Astrocyte (in vitro differentiated cells and primary cell): ENCODE measurements around the gene RAB3A. TPM values are rescaled to one million over a fixed set of nuclear protein-coding genes. Genes with fewer than 3 reads are reported as not detected.

Experiments used
- DNase-seq: peaks from one replicate; pipeline ENCODE4 v3.0.0-alpha.2; 2010; ENCODE audit warnings: low read depth
- FAIRE-seq: peaks from 2 replicates; lab custom pipeline; 2011; peaks lifted over from hg19 to GRCh38; lab: Jason Lieb, UNC
- H2AFZ ChIP-seq: 2 replicates; pipeline ENCODE4 v1.6.0; 2012; ENCODE audit warnings: low read depth, low read length, inconsistent platforms
- H3K27ac ChIP-seq: 2 replicates; pipeline ENCODE4 v1.5.1; 2011; ENCODE audit warnings: low read depth, low read length, inconsistent platforms
- H3K27me3 ChIP-seq: 2 replicates; pipeline ENCODE4 v1.6.0; 2011; ENCODE audit warnings: low read length, inconsistent platforms; ENCODE audit not compliant: insufficient read depth
- H3K36me3 ChIP-seq: 2 replicates; pipeline ENCODE4 v1.5.1; 2011; ENCODE audit warnings: low read length, inconsistent platforms; ENCODE audit not compliant: insufficient read depth
- H3K4me1 ChIP-seq: 2 replicates; pipeline ENCODE4 v1.5.1; 2011; ENCODE audit warnings: low read length, inconsistent platforms; ENCODE audit not compliant: insufficient read depth
- H3K4me2 ChIP-seq: 2 replicates; pipeline ENCODE4 v1.6.0; 2012; ENCODE audit warnings: low read length, inconsistent platforms
- H3K4me3 ChIP-seq: 2 replicates; pipeline ENCODE4 v1.5.1; 2011; ENCODE audit warnings: low read depth, mild to moderate bottlenecking, low read length, inconsistent platforms; ENCODE audit not compliant: insufficient read depth
- H3K79me2 ChIP-seq: 2 replicates; pipeline ENCODE4 v1.6.0; 2012; ENCODE audit warnings: mild to moderate bottlenecking, low read length, inconsistent platforms; ENCODE audit not compliant: insufficient read depth
- H3K9ac ChIP-seq: 2 replicates; pipeline ENCODE4 v1.6.0; 2012; ENCODE audit warnings: mild to moderate bottlenecking, low read length, inconsistent platforms
- H3K9me3 ChIP-seq: 2 replicates; pipeline ENCODE4 v1.5.1; 2012; ENCODE audit warnings: low read depth, mild to moderate bottlenecking, low read length, inconsistent platforms; ENCODE audit not compliant: insufficient read depth
- H4K20me1 ChIP-seq: 2 replicates; pipeline ENCODE4 v1.6.0; 2012; ENCODE audit warnings: low read length, inconsistent platforms; ENCODE audit not compliant: insufficient read depth
- H3K27ac Mint-ChIP-seq: one replicate; pipeline ENCODE4 v1.8.0; 2021; ENCODE audit warnings: mild to moderate bottlenecking, mixed read lengths; ENCODE audit not compliant: unreplicated experiment
- H3K27me3 Mint-ChIP-seq: one replicate; pipeline ENCODE4 v1.8.0; 2021; ENCODE audit warnings: low read depth, mixed read lengths; ENCODE audit not compliant: unreplicated experiment
- H3K36me3 Mint-ChIP-seq: one replicate; pipeline ENCODE4 v1.8.0; 2021; ENCODE audit warnings: low read depth, mixed read lengths; ENCODE audit not compliant: unreplicated experiment
- H3K4me1 Mint-ChIP-seq: one replicate; pipeline ENCODE4 v1.8.0; 2021; ENCODE audit warnings: low read depth, mixed read lengths; ENCODE audit not compliant: unreplicated experiment
- H3K4me3 Mint-ChIP-seq: one replicate; pipeline ENCODE4 v1.8.0; 2021; ENCODE audit warnings: mild to moderate bottlenecking, moderate library complexity, mixed read lengths; ENCODE audit not compliant: unreplicated experiment
- H3K9me3 Mint-ChIP-seq: one replicate; pipeline ENCODE4 v1.8.0; 2021; ENCODE audit warnings: mild to moderate bottlenecking, mixed read lengths; ENCODE audit not compliant: unreplicated experiment
- CTCF ChIP-seq: IDR thresholded peaks from 2 replicates; pipeline ENCODE4 v1.5.1; 2011; ENCODE audit warnings: low read depth, mild to moderate bottlenecking, inconsistent platforms, low read length, moderate library complexity; ENCODE audit not compliant: insufficient read depth
- EZH2 ChIP-seq: IDR thresholded peaks from 2 replicates; pipeline ENCODE4 v1.6.1; 2012; ENCODE audit warnings: mild to moderate bottlenecking, low read length, inconsistent platforms; ENCODE audit not compliant: insufficient read depth
- total RNA-seq: library from RNA; stranded (reverse); gene quantifications from 2 replicates; pipeline ENCODE4 v1.2.1, GENCODE V29; 2021

Gene RAB3A
- total RNA-seq, 1 donor from 2014 or later = 7.5 TPM

DNA sequence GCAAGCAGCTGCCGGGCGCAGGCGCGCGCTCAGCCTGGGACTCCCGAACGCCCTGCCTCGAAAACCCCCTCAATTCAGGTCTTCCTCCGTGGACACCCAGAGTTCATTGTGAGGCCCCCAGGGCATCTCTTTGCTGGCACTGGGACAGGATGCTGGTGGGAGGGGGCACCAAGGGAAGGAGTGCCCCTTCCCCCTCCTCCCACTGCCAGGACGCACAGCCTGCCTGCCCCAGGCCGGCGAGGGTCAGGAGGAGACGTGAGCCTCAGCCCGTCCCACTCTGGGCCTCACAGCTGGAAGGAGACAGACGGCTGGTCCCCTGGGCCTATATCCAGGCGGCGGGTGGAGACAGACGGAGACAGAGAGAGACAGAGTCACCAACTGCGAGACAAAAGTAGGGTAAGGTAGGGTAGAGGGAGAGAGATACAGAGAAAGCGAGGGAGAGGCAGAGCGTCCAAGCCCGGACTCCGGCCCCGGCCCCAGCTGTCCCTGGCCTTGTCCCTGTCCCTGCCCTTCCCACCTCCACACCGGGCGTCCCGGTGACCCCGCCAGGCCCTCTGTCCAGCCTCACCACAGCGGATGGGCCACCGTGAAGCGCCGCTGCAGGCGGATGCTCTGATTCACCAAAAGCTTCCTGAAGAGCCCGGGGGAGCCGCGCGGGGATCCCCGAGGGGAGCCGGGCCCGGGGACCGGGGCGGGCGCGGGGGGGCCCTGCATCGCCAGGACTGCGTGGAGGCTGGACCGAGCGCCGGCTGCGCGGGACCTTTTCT is 22.0 kb upstream of the RAB3A start, which contains the start of gene PDE4C:
Gene PDE4C (minus strand): TSS at position 737 of the 767 bp plus-strand sequence. CDS start 23 bp downstream, at position 714.
- Histone ChIP-seq H3K4me1 (peaks cover 9% of the 10 kb centered on the region), H3K9me3 (no peaks in the 10 kb centered on the region), H3K27me3 (peaks cover 21% of the 10 kb centered on the region), H3K4me3 (no peak within 1 kb of the TSS), H3K79me2 (no peaks in the 10 kb centered on the region), H3K4me2 (peak within 1 kb of the TSS; percentile 81), H4K20me1 (no peaks in the 10 kb centered on the region), H3K36me3 (no peaks in the 10 kb centered on the region), H3K9ac (peak within 1 kb of the TSS; percentile 72), H3K27ac (no peak within 1 kb of the TSS), H2AFZ (peak within 1 kb of the TSS; percentile 76)
- FAIRE-seq (no peak), DNase-seq (no peak)
- no peaks in the 10 kb centered on the region for H3K4me1 Mint-ChIP-seq
- no peak within 1 kb of the TSS for H3K4me3 Mint-ChIP-seq
- peak within 1 kb of the TSS; percentile 47 for H3K27ac Mint-ChIP-seq
- no peaks in the 10 kb centered on the region for H3K36me3 Mint-ChIP-seq
- H3K9me3 Mint-ChIP-seq = no peaks in the 10 kb centered on the region
- TF ChIP-seq CTCF = no peak
- TF ChIP-seq EZH2 = peak; percentile 40
- H3K27me3 Mint-ChIP-seq = peaks cover 19% of the 10 kb centered on the region

GRCh38 chr19:18225355-18225701 is 21.5 kb upstream of the RAB3A start:
- H3K9me3 Mint-ChIP-seq = no peaks in the 10 kb centered on the region
- Histone ChIP-seq H3K79me2 (no peaks in the 10 kb centered on the region), H4K20me1 (no peaks in the 10 kb centered on the region), H3K9ac (peak overlapping the region; percentile 72), H3K27me3 (peaks cover 18% of the 10 kb centered on the region), H3K27ac (no peak overlapping the region), H3K4me2 (peak overlapping the region; percentile 81), H2AFZ (peak overlapping the region; percentile 76), H3K4me1 (peaks cover 9% of the 10 kb centered on the region), H3K36me3 (no peaks in the 10 kb centered on the region), H3K4me3 (no peak overlapping the region), H3K9me3 (no peaks in the 10 kb centered on the region)
- peaks cover 19% of the 10 kb centered on the region for H3K27me3 Mint-ChIP-seq
- H3K36me3 Mint-ChIP-seq = no peaks in the 10 kb centered on the region
- TF ChIP-seq EZH2 (no peak), CTCF (no peak)
- H3K27ac Mint-ChIP-seq = peak overlapping the region; percentile 47
- DNase-seq = no peak
- H3K4me1 Mint-ChIP-seq = no peaks in the 10 kb centered on the region
- no peak overlapping the region for H3K4me3 Mint-ChIP-seq
- FAIRE-seq = no peak
